Effector memory CD8-positive, alpha-beta T cell (primary cell): ENCODE results near the gene PSME2.
A peak's percentile ranks its signal among the peaks of the same experiment; 100 is the strongest.

ENCODE experiments used
- ATAC-seq: fragments of 150-1000 bp; cut with Tn5 transposase; replicated peaks from 2 replicates; pipeline ENCODE4 v1.10.0; 2021; ENCODE audit warnings: mild to moderate bottlenecking, moderate library complexity
- DNase-seq, 3 experiments: peaks; one replicate each; pipeline ENCODE4 v3.0.0; 2021
- H3K27ac Mint-ChIP-seq, 2 donors: one replicate each; pipeline ENCODE4 v1.8.0; 2022; ENCODE audit warnings: mild to moderate bottlenecking in 2 of 2, mixed read lengths in 2 of 2, moderate library complexity in 2 of 2
- H3K27me3 Mint-ChIP-seq, 2 donors: one replicate each; pipeline ENCODE4 v1.8.0; 2022; ENCODE audit warnings: mixed read lengths in 2 of 2
- H3K36me3 Mint-ChIP-seq: one replicate; pipeline ENCODE4 v1.8.0; 2022; ENCODE audit warnings: mild to moderate bottlenecking, moderate library complexity, mixed read lengths; ENCODE audit not compliant: insufficient read depth
- H3K4me1 Mint-ChIP-seq, 2 donors: one replicate each; pipeline ENCODE4 v1.8.0; 2022; ENCODE audit warnings: low read depth in 2 of 2, mixed read lengths in 2 of 2
- H3K4me3 Mint-ChIP-seq, 2 donors: one replicate each; pipeline ENCODE4 v1.8.0; 2022; ENCODE audit warnings: mild to moderate bottlenecking in 2 of 2, mixed read lengths in 2 of 2, moderate library complexity in 2 of 2
- H3K9me3 Mint-ChIP-seq, 2 donors: one replicate each; pipeline ENCODE4 v1.8.0; 2022; ENCODE audit warnings: mixed read lengths in 2 of 2

The PSME2 gene

GRCh38 chr14:24130717-24131548 lies 15.5 kb downstream of the PSME2 start:
- DNase-seq, result no peak
- Mint-ChIP-seq H3K4me1 (peaks cover 6 to 15% of the 10 kb centered on the region in 2 donors), H3K36me3 (peaks cover 5% of the 10 kb centered on the region), H3K27ac (no peak overlapping the region), H3K4me3 (no peak overlapping the region), H3K9me3 (no peaks in the 10 kb centered on the region), H3K27me3 (no peaks in the 10 kb centered on the region)
- ATAC-seq, result no peak

- H3K4me3 Mint-ChIP-seq, result no peak within 1 kb of the TSS
- no peaks in the 10 kb centered on the region for H3K27me3 Mint-ChIP-seq
- peaks cover 3 to 12% of the 10 kb centered on the region in 2 donors for H3K4me1 Mint-ChIP-seq
- peaks cover 8% of the 10 kb centered on the region for H3K36me3 Mint-ChIP-seq
- DNase-seq (no peak), ATAC-seq (no peak)
- H3K27ac Mint-ChIP-seq, result no peak within 1 kb of the TSS
- no peaks in the 10 kb centered on the region for H3K9me3 Mint-ChIP-seq
These were observed 16.1 kb downstream of the PSME2 start, which contains the start of gene FITM1 for GRCh38 chr14:24130380-24130716. TSS of gene FITM1 (plus strand) at chr14:24130659. CDS start at chr14:24131564, 905 bp downstream.

DNA sequence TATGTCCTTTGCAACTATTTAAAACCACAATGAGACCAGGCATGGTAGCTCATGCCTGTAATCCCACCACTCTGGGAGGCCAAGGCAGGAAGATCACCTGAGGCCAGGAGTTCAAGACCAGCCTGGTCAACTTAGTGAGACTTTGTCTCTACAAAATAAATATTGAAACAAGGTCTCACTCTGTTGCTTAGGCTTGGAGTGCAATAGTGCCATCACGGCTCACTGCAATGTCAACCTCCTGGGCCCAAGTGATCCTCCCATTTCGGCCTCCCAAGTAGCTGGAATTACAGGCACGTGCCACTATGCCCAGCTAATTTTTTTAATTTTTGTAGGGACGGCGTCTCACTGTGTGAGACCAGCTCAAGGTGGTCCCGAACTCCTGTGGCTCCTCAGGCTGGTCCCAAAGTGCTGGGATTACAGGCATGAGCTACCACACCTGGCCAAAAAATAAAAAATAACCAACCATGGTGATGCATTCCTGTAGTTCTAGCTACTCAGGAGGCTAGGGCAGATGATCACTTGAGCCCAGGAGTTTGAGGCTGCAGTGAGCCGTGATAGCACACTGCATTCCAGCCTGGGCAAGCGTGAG lies 16.9 kb downstream of the PSME2 start:
- Mint-ChIP-seq H3K4me1 (peaks cover 0 to 9% of the 10 kb centered on the region in 2 donors), H3K9me3 (no peaks in the 10 kb centered on the region), H3K36me3 (peaks cover 8% of the 10 kb centered on the region), H3K27me3 (no peaks in the 10 kb centered on the region), H3K27ac (no peak overlapping the region), H3K4me3 (no peak overlapping the region)
- ATAC-seq (no peak), DNase-seq (no peak)

GRCh38 chr14:24127673-24128072 lies 18.7 kb downstream of the PSME2 start:
- no peak overlapping the region for H3K4me3 Mint-ChIP-seq
- H3K27ac Mint-ChIP-seq, result no peak overlapping the region
- peaks cover 23% of the 10 kb centered on the region for H3K36me3 Mint-ChIP-seq
- H3K9me3 Mint-ChIP-seq, result no peaks in the 10 kb centered on the region
- ATAC-seq, result no peak
- no peak for DNase-seq
- H3K27me3 Mint-ChIP-seq, result no peaks in the 10 kb centered on the region
- H3K4me1 Mint-ChIP-seq, result peaks cover 0 to 8% of the 10 kb centered on the region in 2 donors

DNA sequence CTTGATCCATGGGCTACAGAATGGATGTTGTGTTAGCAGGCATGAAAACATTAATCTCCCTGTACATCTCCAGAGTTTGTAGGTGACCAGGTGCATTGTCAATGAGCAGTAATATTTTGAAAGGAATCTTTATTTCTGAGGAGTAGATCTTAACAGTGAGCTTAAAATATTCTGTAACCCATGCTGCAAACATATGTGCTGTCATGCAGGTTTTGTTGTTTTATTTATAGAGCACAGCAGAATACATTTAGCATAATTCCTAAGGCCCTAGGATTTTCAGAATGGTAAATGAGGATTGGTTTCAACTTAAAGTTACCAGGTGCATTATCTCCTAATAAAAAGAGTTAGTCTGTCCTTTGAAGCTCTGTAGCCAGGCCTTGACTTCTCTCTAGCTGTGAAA lies 19.5 kb downstream of the PSME2 start:
- H3K36me3 Mint-ChIP-seq, result peaks cover 30% of the 10 kb centered on the region
- H3K27me3 Mint-ChIP-seq, result no peaks in the 10 kb centered on the region
- H3K27ac Mint-ChIP-seq, result no peak overlapping the region
- DNase-seq (no peak), ATAC-seq (no peak)
- H3K4me1 Mint-ChIP-seq, result peaks cover 0 to 4% of the 10 kb centered on the region in 2 donors
- H3K9me3 Mint-ChIP-seq, result no peaks in the 10 kb centered on the region
- no peak overlapping the region for H3K4me3 Mint-ChIP-seq

- ATAC-seq (no peak), DNase-seq (no peak)
- Mint-ChIP-seq H3K36me3 (peaks cover 61% of the 10 kb centered on the region), H3K27ac (peak overlapping the region in 1 of 2 donors; percentile 51), H3K4me3 (no peak overlapping the region), H3K4me1 (no peaks in the 10 kb centered on the region), H3K9me3 (no peaks in the 10 kb centered on the region), H3K27me3 (no peaks in the 10 kb centered on the region)
These were observed 22.7 kb downstream of the PSME2 start for GRCh38 chr14:24123424-24124417.

- Mint-ChIP-seq H3K4me1 (peaks cover 0 to 3% of the 10 kb centered on the region in 2 donors), H3K9me3 (no peaks in the 10 kb centered on the region), H3K4me3 (no peak overlapping the region), H3K36me3 (peaks cover 68% of the 10 kb centered on the region), H3K27ac (peak overlapping the region in 1 of 2 donors; percentile 61), H3K27me3 (no peaks in the 10 kb centered on the region)
- no peak for ATAC-seq
- no peak for DNase-seq
These were observed 23.5 kb downstream of the PSME2 start for GRCh38 chr14:24122898-24123297.

DNA sequence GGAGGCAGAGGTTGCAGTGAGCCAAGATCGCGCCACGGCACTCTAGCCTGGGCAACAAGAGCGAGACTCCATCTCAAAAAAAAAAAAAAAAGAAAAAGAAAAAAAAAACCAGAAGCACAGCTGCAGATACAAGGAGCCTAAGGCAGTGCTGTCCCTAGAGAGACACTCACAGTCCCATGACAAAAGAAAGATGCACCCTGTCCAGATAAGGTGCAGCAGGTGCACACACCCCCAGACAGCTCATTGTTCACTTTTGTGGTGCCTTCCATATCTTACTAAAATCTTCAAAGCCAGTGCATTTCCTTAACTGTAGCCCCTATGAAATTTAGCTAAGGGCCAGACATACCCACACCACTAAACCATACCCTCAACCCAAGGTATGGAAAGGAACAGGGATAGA lies 24.0 kb downstream of the PSME2 start:
- Mint-ChIP-seq H3K36me3 (peaks cover 73% of the 10 kb centered on the region), H3K27ac (peak overlapping the region in 1 of 2 donors; percentile 61)
- no peak for ATAC-seq

DNA sequence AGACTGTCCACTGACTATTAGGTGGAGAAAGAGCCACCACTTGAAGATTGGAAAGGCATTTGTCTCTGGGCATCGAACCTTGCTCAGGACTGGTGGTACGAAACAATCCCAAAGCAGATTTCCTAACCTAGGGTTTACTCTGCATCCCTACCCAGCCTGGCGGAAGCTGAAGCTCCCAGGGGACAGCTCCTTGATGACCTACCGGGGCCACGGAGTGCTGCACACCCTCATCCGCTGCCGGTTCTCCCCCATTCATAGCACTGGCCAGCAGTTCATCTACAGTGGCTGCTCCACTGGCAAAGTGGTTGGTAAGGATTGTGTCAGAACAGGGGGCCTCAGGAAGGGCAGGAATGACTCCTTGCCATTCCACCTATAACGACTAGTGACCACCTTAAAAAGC lies 25.2 kb downstream of the PSME2 start:
- H3K9me3 Mint-ChIP-seq, result no peaks in the 10 kb centered on the region
- H3K4me1 Mint-ChIP-seq, result peaks cover 7 to 9% of the 10 kb centered on the region in 2 donors
- peaks cover 85% of the 10 kb centered on the region for H3K36me3 Mint-ChIP-seq
- H3K4me3 Mint-ChIP-seq, result no peak overlapping the region
- no peak overlapping the region for H3K27ac Mint-ChIP-seq
- no peaks in the 10 kb centered on the region for H3K27me3 Mint-ChIP-seq
- DNase-seq (no peak), ATAC-seq (no peak)

More for the DNA sequence above, 24.0 kb downstream of the PSME2 start:
- H3K27me3 Mint-ChIP-seq, result no peaks in the 10 kb centered on the region
- no peaks in the 10 kb centered on the region for H3K9me3 Mint-ChIP-seq
- no peak for DNase-seq
- no peak overlapping the region for H3K4me3 Mint-ChIP-seq
- peaks cover 0 to 3% of the 10 kb centered on the region in 2 donors for H3K4me1 Mint-ChIP-seq

DNA sequence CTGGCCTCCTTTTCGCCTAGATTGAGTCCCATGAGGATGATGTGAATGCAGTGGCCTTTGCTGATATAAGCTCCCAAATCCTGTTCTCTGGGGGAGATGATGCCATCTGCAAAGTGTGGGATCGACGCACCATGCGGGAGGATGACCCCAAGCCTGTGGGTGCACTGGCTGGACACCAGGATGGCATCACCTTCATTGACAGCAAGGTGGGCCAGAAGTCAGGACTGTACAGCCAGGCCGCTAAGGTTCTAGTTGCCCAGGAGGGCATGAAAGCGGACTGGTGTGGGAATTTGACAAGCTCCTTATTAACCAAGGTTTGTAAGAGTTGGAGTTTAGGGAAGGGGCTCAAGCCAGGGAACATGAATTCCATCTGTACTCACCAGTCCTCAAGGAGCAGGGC lies 26.7 kb downstream of the PSME2 start:
- no peak for DNase-seq
- Mint-ChIP-seq H3K27me3 (no peaks in the 10 kb centered on the region), H3K27ac (peak overlapping the region in 1 of 2 donors; percentile 58), H3K4me3 (no peak overlapping the region), H3K36me3 (peaks cover 91% of the 10 kb centered on the region), H3K4me1 (peaks cover 19 to 22% of the 10 kb centered on the region in 2 donors), H3K9me3 (no peaks in the 10 kb centered on the region)
- no peak for ATAC-seq

DNA sequence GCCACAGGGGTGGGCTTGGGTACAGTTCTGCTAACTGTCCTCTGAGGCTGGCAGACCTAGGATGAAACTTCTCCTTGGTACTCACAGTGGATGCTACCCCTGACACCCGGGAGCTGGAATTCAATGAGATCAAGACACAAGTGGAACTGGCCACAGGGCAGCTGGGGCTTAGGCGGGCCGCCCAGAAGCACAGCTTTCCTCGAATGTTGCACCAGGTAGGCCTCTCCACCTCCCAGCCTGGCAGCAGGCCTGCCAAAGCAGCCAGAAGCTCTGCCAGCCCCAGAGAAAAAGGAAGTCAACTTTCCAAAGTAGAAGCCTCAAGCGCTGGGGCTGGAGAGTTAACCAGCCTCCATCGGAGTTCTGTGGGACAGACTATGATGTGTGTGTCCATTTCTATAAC lies 29.2 kb downstream of the PSME2 start:
- Mint-ChIP-seq H3K4me3 (peak overlapping the region in 1 of 2 donors; percentile 1), H3K4me1 (peaks cover 19 to 22% of the 10 kb centered on the region in 2 donors), H3K9me3 (no peaks in the 10 kb centered on the region), H3K27ac (no peak overlapping the region), H3K36me3 (peaks cover 81% of the 10 kb centered on the region), H3K27me3 (no peaks in the 10 kb centered on the region)
- ATAC-seq (no peak), DNase-seq (no peak)

DNA sequence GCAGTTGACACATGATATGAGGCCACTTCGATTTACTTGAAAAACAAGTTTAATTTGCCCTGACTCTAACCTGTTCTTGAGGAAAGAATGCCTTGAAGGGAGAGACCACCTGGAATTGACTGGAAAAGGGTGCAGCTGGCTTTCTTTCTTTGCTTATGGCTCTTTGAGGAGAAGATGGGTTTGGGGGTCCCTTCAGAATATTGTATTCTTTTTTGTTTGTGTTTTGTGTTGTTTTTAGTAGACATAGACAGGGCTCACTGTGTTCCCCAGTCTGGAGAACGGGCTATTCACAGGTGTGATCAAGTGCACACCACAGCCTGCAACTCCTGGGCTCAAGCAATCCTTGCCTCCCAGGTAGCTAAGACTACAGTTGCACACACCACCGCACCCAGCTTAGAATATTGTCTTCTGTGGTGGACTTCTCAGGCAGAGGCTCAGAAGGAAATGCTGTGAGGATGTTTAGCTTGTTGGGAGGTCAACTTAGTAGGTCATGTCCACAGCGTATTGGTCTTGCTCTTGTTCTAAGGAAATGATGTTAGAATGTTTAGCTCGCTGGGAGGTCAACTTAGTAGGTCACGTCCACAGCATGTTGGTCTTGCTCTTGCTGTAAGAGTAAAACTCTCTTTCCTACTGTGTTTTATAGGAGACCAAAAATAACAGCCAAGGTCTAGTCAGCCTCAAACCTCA lies 30.1 kb downstream of the PSME2 start:
- Mint-ChIP-seq H3K27ac (peak overlapping the region; percentile 99), H3K4me1 (peaks cover 19 to 22% of the 10 kb centered on the region in 2 donors), H3K27me3 (no peaks in the 10 kb centered on the region), H3K4me3 (peak overlapping the region; percentile 94 to 99), H3K36me3 (peaks cover 72% of the 10 kb centered on the region), H3K9me3 (no peaks in the 10 kb centered on the region)
- DNase-seq, result no peak
- ATAC-seq, result no peak
